RWPE1 (cell line): ENCODE data around the gene NOL4.

Source experiments
- CTCF ChIA-PET: fragments of 350-600 bp; sonication (Branson Sonifier 250); formaldehyde crosslinking; extraction: SDS; loops from one replicate; lab custom pipeline; 2021; lab: Yijun Ruan, JAX
- POLR2A ChIA-PET: fragments of 400-600 bp; formaldehyde crosslinking; extraction: SDS; loops from one replicate; lab custom pipeline; 2020; ENCODE audit warnings: antibody characterized with exemption; ENCODE audit not compliant: low non-redundant PET; lab: Yijun Ruan, JAX
- DNase-seq: peaks from one replicate; pipeline ENCODE4 v3.0.0; 2012; ENCODE audit warnings: low spot score
- H3K27ac ChIP-seq: fragments of 450-650 bp; 2 replicates; pipeline ENCODE4 v1.5.1; 2017
- CTCF ChIP-seq: fragments of 450-650 bp; conservative IDR thresholded peaks from 2 replicates; pipeline ENCODE4 v1.5.1; 2017; ENCODE audit warnings: low read depth, mild to moderate bottlenecking

The NOL4 gene

GRCh38 chr18:34196256-34196655 is 28.5 kb downstream of the NOL4 start:
- TF ChIP-seq CTCF: no peak
- POLR2A ChIA-PET: no interaction called here
- CTCF ChIA-PET: no interaction called here
- H3K27ac ChIP-seq: no peak overlapping the region
- DNase-seq: no peak

GRCh38 chr18:34194239-34194638 is 30.5 kb downstream of the NOL4 start:
- H3K27ac ChIP-seq: no peak overlapping the region
- DNase-seq: no peak
- no peak for TF ChIP-seq CTCF
- POLR2A ChIA-PET: no interaction called here
- CTCF ChIA-PET: interaction anchor here (0.6 kb wide), 2 partner anchors 138 to 709 kb away, joined by 3 read pairs; no protein-coding TSS in a partner anchor

- no peak overlapping the region for H3K27ac ChIP-seq
- ChIA-PET POLR2A (no interaction called here), CTCF (no interaction called here)
- no peak for TF ChIP-seq CTCF
- no peak for DNase-seq
Observed at GRCh38 chr18:34189656-34190435, 34.9 kb downstream of the NOL4 start.
